ENCODE measurements around the gene EHD4. TPM values are rescaled to one million over a fixed set of nuclear protein-coding genes. Genes with fewer than 3 reads are reported as not detected.
A peak's percentile ranks its signal among the peaks of the same experiment; 100 is the strongest.

The EHD4 gene
- total RNA-seq (10 to 100 TPM in 6 of 7 donors, 1 to 10 TPM in 1; 8.8 to 23.3 (median 14.8) TPM), polyA plus RNA-seq (10 to 100 TPM; 11.7 to 13.7 TPM)
- long read RNA-seq, donor 1, full-length matches to known transcripts: 51 of 81 reads
- long read RNA-seq, donor 1, partial matches to known transcripts: 26 of 81 reads
- long read RNA-seq, donor 1, other reads (novel, unspliced or antisense): 4 of 81 reads
- long read RNA-seq, donor 2, full-length matches to known transcripts: 16 of 16 reads
- long read RNA-seq, donor 2, partial matches to known transcripts: 0 of 16 reads
- long read RNA-seq, donor 2, other reads (novel, unspliced or antisense): 0 of 16 reads
- long read RNA-seq, donor 3, full-length matches to known transcripts: 88 of 105 reads
- long read RNA-seq, donor 3, partial matches to known transcripts: 5 of 105 reads
- long read RNA-seq, donor 3, other reads (novel, unspliced or antisense): 12 of 105 reads

GRCh38 chr15:41972253-41973242, at the start of gene EHD4:
Gene EHD4 (minus strand): TSS chr15:41972557. CDS start chr15:41972494, 63 bp downstream.
- peak within 1 kb of the TSS; percentile 97 for H3K4me3 ChIP-seq
- intact Hi-C loops (cut with DNase I): no loop called here
- no peaks in the 10 kb centered on the region for H3K9me3 ChIP-seq
- 1 to 5% (median 1%) methylated on average over 31 to 72 of the region's 72 CpGs for WGBS, 3 donors
- TF ChIP-seq POLR2A (IDR thresholded peaks at IDR 0.05) (peak; percentile 84), EP300 (IDR thresholded peaks at IDR 0.05) (no peak)
- TF ChIP-seq, protein P1, sequence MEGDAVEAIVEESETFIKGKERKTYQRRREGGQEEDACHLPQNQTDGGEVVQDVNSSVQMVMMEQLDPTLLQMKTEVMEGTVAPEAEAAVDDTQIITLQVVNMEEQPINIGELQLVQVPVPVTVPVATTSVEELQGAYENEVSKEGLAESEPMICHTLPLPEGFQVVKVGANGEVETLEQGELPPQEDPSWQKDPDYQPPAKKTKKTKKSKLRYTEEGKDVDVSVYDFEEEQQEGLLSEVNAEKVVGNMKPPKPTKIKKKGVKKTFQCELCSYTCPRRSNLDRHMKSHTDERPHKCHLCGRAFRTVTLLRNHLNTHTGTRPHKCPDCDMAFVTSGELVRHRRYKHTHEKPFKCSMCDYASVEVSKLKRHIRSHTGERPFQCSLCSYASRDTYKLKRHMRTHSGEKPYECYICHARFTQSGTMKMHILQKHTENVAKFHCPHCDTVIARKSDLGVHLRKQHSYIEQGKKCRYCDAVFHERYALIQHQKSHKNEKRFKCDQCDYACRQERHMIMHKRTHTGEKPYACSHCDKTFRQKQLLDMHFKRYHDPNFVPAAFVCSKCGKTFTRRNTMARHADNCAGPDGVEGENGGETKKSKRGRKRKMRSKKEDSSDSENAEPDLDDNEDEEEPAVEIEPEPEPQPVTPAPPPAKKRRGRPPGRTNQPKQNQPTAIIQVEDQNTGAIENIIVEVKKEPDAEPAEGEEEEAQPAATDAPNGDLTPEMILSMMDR (IDR thresholded peaks at IDR 0.05): peak in 1 of 3 donors; percentile 49
- no peaks in the 10 kb centered on the region for H3K27me3 ChIP-seq
- H3K4me1 ChIP-seq (ENCODE audit: insufficient read depth): no peaks in the 10 kb centered on the region
- no peaks in the 10 kb centered on the region for H3K36me3 ChIP-seq
- H3K27ac ChIP-seq: peak within 1 kb of the TSS; percentile 67 to 74
- peak; percentile 94 to 98 (median 97) for DNase-seq

GRCh38 chr15:42021593-42021992, 49.2 kb upstream of the EHD4 start:
- DNase-seq: no peak
- Histone ChIP-seq H3K4me3 (no peak overlapping the region), H3K27me3 (no peaks in the 10 kb centered on the region), H3K36me3 (no peaks in the 10 kb centered on the region), H3K4me1 (ENCODE audit: insufficient read depth) (no peaks in the 10 kb centered on the region), H3K27ac (no peak overlapping the region), H3K9me3 (no peaks in the 10 kb centered on the region)
- 84 to 88% (median 88%) methylated on average over 5 of the region's 5 CpGs for WGBS, 3 donors
- TF ChIP-seq POLR2A (IDR thresholded peaks at IDR 0.05): no peak
- TF ChIP-seq, protein P1 (IDR thresholded peaks at IDR 0.05): no peak
- no peak for TF ChIP-seq EP300 (IDR thresholded peaks at IDR 0.05)
- intact Hi-C loops (cut with DNase I): no loop called here

GRCh38 chr15:42020713-42021273, 48.4 kb upstream of the EHD4 start, which contains the start of gene PLA2G4E:
Gene PLA2G4E (minus strand): TSS chr15:42021042. CDS start chr15:42021030, 12 bp downstream.
- no peak for DNase-seq
- intact Hi-C loops (cut with DNase I): no loop called here
- Histone ChIP-seq H3K36me3 (no peaks in the 10 kb centered on the region), H3K9me3 (no peaks in the 10 kb centered on the region), H3K4me3 (no peak within 1 kb of the TSS), H3K4me1 (ENCODE audit: insufficient read depth) (no peaks in the 10 kb centered on the region), H3K27ac (no peak within 1 kb of the TSS), H3K27me3 (no peaks in the 10 kb centered on the region)
- no peak for TF ChIP-seq POLR2A (IDR thresholded peaks at IDR 0.05)
- no peak for TF ChIP-seq EP300 (IDR thresholded peaks at IDR 0.05)
- TF ChIP-seq, protein P1 (IDR thresholded peaks at IDR 0.05): no peak
- WGBS, 3 donors: 89 to 93% (median 90%) methylated on average over 5 of the region's 5 CpGs

Data from ovary (tissue), 10 donors.